Adrenal gland (tissue), 12 donors: ENCODE results near the gene OR10G6. TPM values are rescaled to one million over a fixed set of nuclear protein-coding genes. Genes with fewer than 3 reads are reported as not detected.

Experiments
- DNase-seq, 7 donors: peaks; one replicate each; pipeline ENCODE4 v3.0.0-alpha.2; 2019 to 2020
- H3K27ac ChIP-seq, 5 donors: fragments of 200-600 bp; sonication (generic) in 4 of 5; 1 replicate in 3 of 5; 2 replicates in 2 of 5; pipeline versions ENCODE4 v1.5.1 to v1.8.0; 2016 to 2020; ENCODE audit warnings: mild to moderate bottlenecking in 1 of 5
- H3K27me3 ChIP-seq: fragments of 200-600 bp; 2 replicates; pipeline ENCODE4 v1.8.0; 2021
- H3K36me3 ChIP-seq, 2 donors: fragments of 200-600 bp; replicated peaks in 1 of 2; 1 replicate in 1 of 2; 2 replicates in 1 of 2; pipeline versions ENCODE4 v1.5.1 to v1.8.0; 2018 to 2022
- H3K4me1 ChIP-seq, 2 donors: fragments of 200-600 bp; replicated peaks in 1 of 2; 1 replicate in 1 of 2; 2 replicates in 1 of 2; pipeline versions ENCODE4 v1.5.1 to v1.8.0; 2018 to 2021
- H3K4me3 ChIP-seq, 4 donors: fragments of 200-600 bp; sonication (generic) in 3 of 4; one replicate each; pipeline ENCODE4 v1.5.1; 2016 to 2018
- H3K9me3 ChIP-seq, 3 donors: fragments of 200-600 bp; sonication (generic) in 1 of 3; replicated peaks in 1 of 3; 1 replicate in 2 of 3; 2 replicates in 1 of 3; pipeline versions ENCODE4 v1.5.1 to v1.8.0; 2016 to 2021
- POLR2A ChIP-seq, 2 donors: fragments of 450-650 bp; IDR thresholded peaks; one replicate each; pipeline ENCODE4 v1.6.1; 2017; ENCODE audit warnings: antibody characterized with exemption in 2 of 2, mild to moderate bottlenecking in 2 of 2, moderate library complexity in 1 of 2
- WGBS, 4 donors: extraction: QIAGEN DNeasy Blood & Tissue Kit in 2 of 4; methylation state at CpG; one replicate each; pipeline versions ENCODE4 v1.1.5 to v1.1.7; 2013 to 2017; 5-methylcytosine and 5-hydroxymethylcytosine counted together
- intact Hi-C, 2 donors: fragments of 100-400 bp; cut with DNase I; formaldehyde crosslinking; loops; one replicate each; pipeline versions ENCODE4 v1.14.1 to v1.15.0; 2022 to 2023
- polyA plus RNA-seq, 3 donors: library from polyadenylated mRNA; stranded (reverse); fragments of 200-250 nt in 2 of 3; fragments of 350-450 nt in 1 of 3; fragmentation: Illumina TruSeq in 1 of 3; extraction: RNeasy Lipid Tissue Mini Kit (QIAGEN cat#74804) in 1 of 3; gene quantifications; one replicate each; pipeline ENCODE4 v1.2.3, GENCODE V29; 2013 to 2014
- total RNA-seq, 9 donors: library from RNA; depleted of rRNA in 4 of 9; stranded (reverse); fragments of >200 nt in 4 of 9; fragments of 120-200 nt in 1 of 9; fragmentation: NEBNext Ultra II Directional in 1 of 9; extraction: Animal tissue kit (Norgen Biotek cat#: 25700) in 1 of 9; gene quantifications; one replicate each; pipeline versions ENCODE4 v1.1.0 to v1.2.4, GENCODE V29; 2013 to 2023
- TF ChIP-seq, protein P1 (sequence below), 6 experiments: fragments of 450-650 bp in 4 of 6; fragments of 200-600 bp in 2 of 6; sonication (generic) in 1 of 6; IDR thresholded peaks; 1 replicate in 5 of 6; 2 replicates in 1 of 6; pipeline versions ENCODE4 v1.5.1 to v1.8.0; 2016 to 2021; ENCODE audit warnings: antibody characterized with exemption in 6 of 6, mild to moderate bottlenecking in 2 of 6, moderate library complexity in 1 of 6
- donor health status: healthy with polysubstance abuse.
- donor health status: Bipolar disorder and iron deficiency.
- donor health status: DM: yes; HTN: yes; CAD: no.
- donor health status: DM: no; HTN: no; CAD: no.
- donor health status: DM: no; HTN: no; CAD: no.
- donor health status: DM: yes; HTN: yes; CAD: no.

The OR10G6 gene
- total and polyA plus RNA-seq, 12 donors = not detected

DNA sequence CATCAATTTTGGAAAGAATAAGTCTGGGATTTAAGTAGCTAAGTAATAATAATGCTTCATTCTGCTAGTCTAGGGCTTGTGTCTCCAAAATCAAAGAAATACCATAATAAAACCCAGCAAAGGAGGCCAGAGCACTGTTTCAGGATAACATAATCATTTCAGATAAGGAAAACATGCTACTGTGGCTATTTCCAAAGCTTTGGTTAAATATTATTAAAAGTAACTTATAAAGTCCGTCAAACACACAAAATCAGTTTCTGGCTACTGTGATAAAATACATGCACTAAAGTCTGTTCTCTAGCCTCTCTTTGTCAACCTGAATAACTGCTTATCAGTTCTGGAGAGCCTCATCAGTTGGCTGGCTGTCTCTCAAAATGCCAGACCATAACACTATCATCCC, 49.8 kb downstream of the OR10G6 start:
- H3K36me3 ChIP-seq = no peaks in the 10 kb centered on the region
- TF ChIP-seq POLR2A (IDR thresholded peaks at IDR 0.05) = no peak
- TF ChIP-seq, protein P1, sequence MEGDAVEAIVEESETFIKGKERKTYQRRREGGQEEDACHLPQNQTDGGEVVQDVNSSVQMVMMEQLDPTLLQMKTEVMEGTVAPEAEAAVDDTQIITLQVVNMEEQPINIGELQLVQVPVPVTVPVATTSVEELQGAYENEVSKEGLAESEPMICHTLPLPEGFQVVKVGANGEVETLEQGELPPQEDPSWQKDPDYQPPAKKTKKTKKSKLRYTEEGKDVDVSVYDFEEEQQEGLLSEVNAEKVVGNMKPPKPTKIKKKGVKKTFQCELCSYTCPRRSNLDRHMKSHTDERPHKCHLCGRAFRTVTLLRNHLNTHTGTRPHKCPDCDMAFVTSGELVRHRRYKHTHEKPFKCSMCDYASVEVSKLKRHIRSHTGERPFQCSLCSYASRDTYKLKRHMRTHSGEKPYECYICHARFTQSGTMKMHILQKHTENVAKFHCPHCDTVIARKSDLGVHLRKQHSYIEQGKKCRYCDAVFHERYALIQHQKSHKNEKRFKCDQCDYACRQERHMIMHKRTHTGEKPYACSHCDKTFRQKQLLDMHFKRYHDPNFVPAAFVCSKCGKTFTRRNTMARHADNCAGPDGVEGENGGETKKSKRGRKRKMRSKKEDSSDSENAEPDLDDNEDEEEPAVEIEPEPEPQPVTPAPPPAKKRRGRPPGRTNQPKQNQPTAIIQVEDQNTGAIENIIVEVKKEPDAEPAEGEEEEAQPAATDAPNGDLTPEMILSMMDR (IDR thresholded peaks at IDR 0.05) = no peak
- intact Hi-C loops = no loop called here
- no peak overlapping the region for H3K27ac ChIP-seq
- H3K4me1 ChIP-seq = no peaks in the 10 kb centered on the region
- WGBS, 4 donors = 47 to 68% (median 59%) methylated on average over 1 of the region's 1 CpG
- no peak for DNase-seq
- no peaks in the 10 kb centered on the region for H3K27me3 ChIP-seq
- H3K4me3 ChIP-seq = no peak overlapping the region
- no peaks in the 10 kb centered on the region for H3K9me3 ChIP-seq

Other genes starting within 250 kb of the OR10G6 start
- gene OR6X1, start 240.6 kb downstream of the OR10G6 start, total RNA-seq = not detected
- not detected for gene OR6X1, start 240.6 kb downstream of the OR10G6 start, polyA plus RNA-seq
- gene OR6M1, start 188.8 kb downstream of the OR10G6 start, total RNA-seq = not detected
- not detected for gene OR6M1, start 188.8 kb downstream of the OR10G6 start, polyA plus RNA-seq
- gene TMEM225, start 109.5 kb downstream of the OR10G6 start, total RNA-seq = not detected
- not detected for gene TMEM225, start 109.5 kb downstream of the OR10G6 start, polyA plus RNA-seq
- gene OR8D4, start 93.0 kb downstream of the OR10G6 start, total RNA-seq = under 1 TPM in 1 of 9 donors, not detected in 8; 0.11 TPM
- gene OR8D4, start 93.0 kb downstream of the OR10G6 start, polyA plus RNA-seq = not detected
- gene OR4D5, start 55.5 kb downstream of the OR10G6 start, total RNA-seq = under 1 TPM in 1 of 9 donors, not detected in 8; 0.22 TPM
- gene OR4D5, start 55.5 kb downstream of the OR10G6 start, polyA plus RNA-seq = not detected
- not detected for gene OR6T1, start 51.3 kb downstream of the OR10G6 start, total RNA-seq
- not detected for gene OR6T1, start 51.3 kb downstream of the OR10G6 start, polyA plus RNA-seq
- gene OR10S1, start 17.4 kb downstream of the OR10G6 start, total RNA-seq = not detected
- not detected for gene OR10S1, start 17.4 kb downstream of the OR10G6 start, polyA plus RNA-seq
- gene OR10G4, start 17.8 kb upstream of the OR10G6 start, total RNA-seq = under 1 TPM in 1 of 9 donors, not detected in 8; 0.06 TPM
- gene OR10G4, start 17.8 kb upstream of the OR10G6 start, polyA plus RNA-seq = not detected
- gene OR10G9, start 27.9 kb upstream of the OR10G6 start, total RNA-seq = not detected
- not detected for gene OR10G9, start 27.9 kb upstream of the OR10G6 start, polyA plus RNA-seq
- gene OR10G8, start 31.6 kb upstream of the OR10G6 start, total RNA-seq = not detected
- gene OR10G8, start 31.6 kb upstream of the OR10G6 start, polyA plus RNA-seq = not detected
- not detected for gene OR10G7, start 46.2 kb upstream of the OR10G6 start, total RNA-seq
- gene OR10G7, start 46.2 kb upstream of the OR10G6 start, polyA plus RNA-seq = not detected
- gene VWA5A, start 120.3 kb upstream of the OR10G6 start, total RNA-seq = 10 to 100 TPM; 22.1 to 81.3 (median 39.9) TPM
- gene VWA5A, start 120.3 kb upstream of the OR10G6 start, polyA plus RNA-seq = 10 to 100 TPM; 16.5 to 50.5 (median 26.4) TPM
- gene OR10D3, start 188.2 kb upstream of the OR10G6 start, total RNA-seq = not detected
- gene OR10D3, start 188.2 kb upstream of the OR10G6 start, polyA plus RNA-seq = not detected
- not detected for gene OR8G1, start 245.9 kb upstream of the OR10G6 start, total RNA-seq
- not detected for gene OR8G1, start 245.9 kb upstream of the OR10G6 start, polyA plus RNA-seq